ENCODE data around the gene LINGO1. TPM values are rescaled to one million over a fixed set of nuclear protein-coding genes. Genes with fewer than 3 reads are reported as not detected.

The LINGO1 gene
- total RNA-seq, 4 donors from 2014 or later, result 0.13 to 1.1 (median 1.0) TPM; not detected in 1

GRCh38 chr15:77582763-77583162, 49.9 kb downstream of the LINGO1 start:
- Histone ChIP-seq H3K9me3 (no peaks in the 10 kb centered on the region), H3K36me3 (no peaks in the 10 kb centered on the region), H3K27me3 (no peaks in the 10 kb centered on the region), H3K4me3 (replicated peaks in 1 of 3) (no peak overlapping the region), H3K4me1 (peaks cover 0 to 7% of the 10 kb centered on the region in 2 donors), H3K27ac (no peak overlapping the region)
- intact Hi-C loops (cut with DNase I), result no loop called here
- 78 to 96% methylated on average over 4 to 5 of the region's 5 CpGs for WGBS, 2 donors
- no peak for DNase-seq
- TF ChIP-seq POLR2A (IDR thresholded peaks at IDR 0.05) (no peak), CTCF (IDR thresholded peaks at IDR 0.05) (no peak)

- H3K36me3 ChIP-seq, result no peaks in the 10 kb centered on the region
- TF ChIP-seq POLR2A (IDR thresholded peaks at IDR 0.05) (no peak), CTCF (IDR thresholded peaks at IDR 0.05) (no peak)
- no peaks in the 10 kb centered on the region for H3K9me3 ChIP-seq
- DNase-seq, result peak; percentile 8 to 21
- no peaks in the 10 kb centered on the region for H3K27me3 ChIP-seq
- no peak overlapping the region for H3K27ac ChIP-seq
- H3K4me1 ChIP-seq, result peaks cover 0 to 7% of the 10 kb centered on the region in 2 donors
- H3K4me3 ChIP-seq (replicated peaks in 1 of 3), result no peak overlapping the region
- intact Hi-C loops (cut with DNase I), result no loop called here
- WGBS, 2 donors, result 64% methylated on average over 13 to 14 of the region's 18 CpGs
Measured at GRCh38 chr15:77581896-77582569, 50.7 kb downstream of the LINGO1 start.

- WGBS, 2 donors, result 46 to 60% methylated on average over 16 of the region's 16 CpGs
- H3K27ac ChIP-seq, result no peak overlapping the region
- H3K4me3 ChIP-seq (replicated peaks in 1 of 3), result no peak overlapping the region
- DNase-seq, result peak; percentile 60 to 80
- no peaks in the 10 kb centered on the region for H3K27me3 ChIP-seq
- peaks cover 0 to 7% of the 10 kb centered on the region in 2 donors for H3K4me1 ChIP-seq
- intact Hi-C loops (cut with DNase I), result no loop called here
- H3K9me3 ChIP-seq, result no peaks in the 10 kb centered on the region
- no peak for TF ChIP-seq CTCF (IDR thresholded peaks at IDR 0.05)
- TF ChIP-seq POLR2A (IDR thresholded peaks at IDR 0.05), result no peak
- H3K36me3 ChIP-seq, result no peaks in the 10 kb centered on the region
Measured at GRCh38 chr15:77580996-77581682, 51.6 kb downstream of the LINGO1 start.

GRCh38 chr15:77579498-77580188, 53.1 kb downstream of the LINGO1 start:
- no peak overlapping the region for H3K4me3 ChIP-seq (replicated peaks in 1 of 3)
- no peaks in the 10 kb centered on the region for H3K27me3 ChIP-seq
- H3K9me3 ChIP-seq, result no peaks in the 10 kb centered on the region
- peaks cover 0 to 7% of the 10 kb centered on the region in 2 donors for H3K4me1 ChIP-seq
- TF ChIP-seq CTCF (IDR thresholded peaks at IDR 0.05), result no peak
- intact Hi-C loops (cut with DNase I), result no loop called here
- no peak for DNase-seq
- no peaks in the 10 kb centered on the region for H3K36me3 ChIP-seq
- 95 to 96% methylated on average over 13 of the region's 13 CpGs for WGBS, 2 donors
- no peak overlapping the region for H3K27ac ChIP-seq

Data from thyroid gland (tissue), 4 donors.